Measurements from ENCODE around the gene PLEKHG2. TPM values are rescaled to one million over a fixed set of nuclear protein-coding genes. Genes with fewer than 3 reads are reported as not detected.

PLEKHG2 gene
- total and polyA plus RNA-seq, 2 donors (not counting 1 experiment from before 2014, with no cell fraction given), result 13.1 to 13.7 TPM

- Histone ChIP-seq H3K79me2 (ENCODE audit: control insufficient read depth, insufficient read depth, low read length) (peaks cover 29% of the 10 kb centered on the region), H3K4me2 (ENCODE audit: extremely low read depth, insufficient read depth, low read length) (peak overlapping the region; percentile 79), H3K4me1 (ENCODE audit: control insufficient read depth, extremely low read depth, insufficient read depth, low read length) (peaks cover 29% of the 10 kb centered on the region), H3K9me3 (ENCODE audit: control insufficient read depth, insufficient read depth, low read depth, low read length) (no peaks in the 10 kb centered on the region), H2AFZ (ENCODE audit: low read length) (no peak overlapping the region), H3K27ac (ENCODE audit: insufficient read depth, low read length) (peak overlapping the region; percentile 96), H4K20me1 (ENCODE audit: control insufficient read depth, extremely low read depth, insufficient read depth, low read length) (peaks cover 6% of the 10 kb centered on the region), H3K9ac (ENCODE audit: insufficient read depth, low read length) (peak overlapping the region; percentile 86), H3K36me3 (ENCODE audit: control insufficient read depth, insufficient read depth, low read length) (peaks cover 12% of the 10 kb centered on the region), H3K4me3 (replicated peaks in 1 of 4; ENCODE audit: control extremely low read depth in 1 of 4, insufficient read depth in 1 of 4, low read depth in 3 of 4, low read length in 4 of 4) (peak overlapping the region; percentile 30 to 58 (median 44)), H3K27me3 (ENCODE audit: control insufficient read depth, insufficient read depth, low read length) (no peaks in the 10 kb centered on the region)
- peak; percentile 97 to 100 for DNase-seq (ENCODE audit: low read depth in 2 of 2)
- TF ChIP-seq CTCF (conservative IDR thresholded peaks at IDR 0.05 in 1 of 2, IDR thresholded peaks at IDR 0.05 in 1 of 2; ENCODE audit: low read depth in 1 of 2, low read length in 2 of 2), result no peak
- TF ChIP-seq EZH2 (IDR thresholded peaks at IDR 0.05; ENCODE audit: low read length, missing control alignments), result no peak
Observed at GRCh38 chr19:39403331-39404312, 8.8 kb upstream of the PLEKHG2 start.

DNA sequence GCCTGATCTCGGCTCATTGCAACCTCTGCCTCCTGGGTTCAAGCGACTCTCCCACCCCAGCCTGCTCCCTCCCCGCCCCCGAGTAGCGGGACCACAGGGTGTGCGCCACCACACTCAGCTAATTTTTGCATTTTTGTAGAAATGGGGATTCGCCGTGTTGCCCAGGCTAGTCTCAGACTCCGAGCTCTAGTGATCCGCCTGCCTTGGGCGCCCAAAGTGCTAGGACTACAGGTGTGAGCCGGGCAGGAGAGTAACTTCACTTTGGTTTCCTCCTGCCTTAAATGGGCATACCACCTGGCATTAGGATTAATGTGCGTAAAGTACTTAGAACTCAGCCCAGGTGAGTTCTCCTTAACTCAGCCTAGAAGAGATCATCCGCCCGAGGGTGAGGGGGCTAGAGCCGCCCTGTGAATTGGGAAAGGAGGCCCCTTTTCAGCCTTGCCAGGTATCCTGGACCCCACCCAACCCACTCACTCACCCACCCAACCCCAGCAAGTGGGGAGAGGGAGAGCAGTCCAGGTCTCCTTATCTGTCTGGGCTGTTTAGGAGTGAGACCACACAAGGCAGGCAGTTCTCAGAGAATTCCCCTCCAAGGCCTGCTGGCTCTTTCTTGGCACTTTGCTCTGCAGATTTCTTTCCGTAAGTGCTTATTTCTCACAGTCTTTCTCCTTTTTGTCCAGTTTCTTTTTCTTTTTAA is 7.1 kb upstream of the PLEKHG2 start:
- peak overlapping the region in 1 of 4 experiments; percentile 98 for H3K4me3 ChIP-seq (replicated peaks in 1 of 4; ENCODE audit: control extremely low read depth in 1 of 4, insufficient read depth in 1 of 4, low read depth in 3 of 4, low read length in 4 of 4)
- no peak for TF ChIP-seq EZH2 (IDR thresholded peaks at IDR 0.05; ENCODE audit: low read length, missing control alignments)
- TF ChIP-seq CTCF (conservative IDR thresholded peaks at IDR 0.05 in 1 of 2, IDR thresholded peaks at IDR 0.05 in 1 of 2; ENCODE audit: low read depth in 1 of 2, low read length in 2 of 2), result no peak
- peaks cover 28% of the 10 kb centered on the region for H3K4me1 ChIP-seq (ENCODE audit: control insufficient read depth, extremely low read depth, insufficient read depth, low read length)

More for the DNA sequence above, 7.1 kb upstream of the PLEKHG2 start:
- no peak for DNase-seq (ENCODE audit: low read depth in 2 of 2)
- H3K79me2 ChIP-seq (ENCODE audit: control insufficient read depth, insufficient read depth, low read length), result peaks cover 38% of the 10 kb centered on the region
- H3K27me3 ChIP-seq (ENCODE audit: control insufficient read depth, insufficient read depth, low read length), result no peaks in the 10 kb centered on the region
- H3K9me3 ChIP-seq (ENCODE audit: control insufficient read depth, insufficient read depth, low read depth, low read length), result no peaks in the 10 kb centered on the region
- no peak overlapping the region for H2AFZ ChIP-seq (ENCODE audit: low read length)
- H4K20me1 ChIP-seq (ENCODE audit: control insufficient read depth, extremely low read depth, insufficient read depth, low read length), result peaks cover 6% of the 10 kb centered on the region
- H3K4me2 ChIP-seq (ENCODE audit: extremely low read depth, insufficient read depth, low read length), result no peak overlapping the region
- peak overlapping the region; percentile 95 for H3K27ac ChIP-seq (ENCODE audit: insufficient read depth, low read length)
- H3K36me3 ChIP-seq (ENCODE audit: control insufficient read depth, insufficient read depth, low read length), result peaks cover 12% of the 10 kb centered on the region
- H3K9ac ChIP-seq (ENCODE audit: insufficient read depth, low read length), result no peak overlapping the region
